ENCODE measurements around the gene CIRBP. TPM values are rescaled to one million over a fixed set of nuclear protein-coding genes. Genes with fewer than 3 reads are reported as not detected.

The CIRBP gene
- total and polyA plus RNA-seq, 2 donors, result 229 to 693 TPM

GRCh38 chr19:1289686-1290025, 20.5 kb downstream of the CIRBP start:
- peaks cover 0 to 7% of the 10 kb centered on the region in 2 donors for H3K9me3 ChIP-seq (ENCODE audit: control insufficient read depth in 2 of 2, insufficient read depth in 1 of 2, low read length in 1 of 2)
- H3K27me3 ChIP-seq (ENCODE audit: control insufficient read depth in 2 of 2, insufficient read depth in 1 of 2, low read length in 1 of 2), result peaks cover 60 to 93% of the 10 kb centered on the region in 2 donors
- no peak overlapping the region for H3K4me3 ChIP-seq (ENCODE audit: low read length in 2 of 2)
- no peak for DNase-seq (ENCODE audit: low read depth in 6 of 9, low spot score in 9 of 9)
- H3K4me1 ChIP-seq (ENCODE audit: control insufficient read depth in 2 of 2, insufficient read depth in 2 of 2, low read length in 2 of 2), result no peaks in the 10 kb centered on the region
- 88% methylated on average over 19 of the region's 19 CpGs for WGBS
- H3K36me3 ChIP-seq (ENCODE audit: control insufficient read depth in 2 of 2, insufficient read depth in 2 of 2, low read length in 1 of 2), result no peaks in the 10 kb centered on the region
- H3K27ac ChIP-seq (ENCODE audit: low read depth in 1 of 2, low read length in 1 of 2), result no peak overlapping the region

- Histone ChIP-seq H3K4me1 (ENCODE audit: control insufficient read depth in 2 of 2, insufficient read depth in 2 of 2, low read length in 2 of 2) (no peaks in the 10 kb centered on the region), H3K4me3 (ENCODE audit: low read length in 2 of 2) (no peak overlapping the region), H3K36me3 (ENCODE audit: control insufficient read depth in 2 of 2, insufficient read depth in 2 of 2, low read length in 1 of 2) (no peaks in the 10 kb centered on the region), H3K27ac (ENCODE audit: low read depth in 1 of 2, low read length in 1 of 2) (no peak overlapping the region), H3K27me3 (ENCODE audit: control insufficient read depth in 2 of 2, insufficient read depth in 1 of 2, low read length in 1 of 2) (peaks cover 57 to 93% of the 10 kb centered on the region in 2 donors), H3K9me3 (ENCODE audit: control insufficient read depth in 2 of 2, insufficient read depth in 1 of 2, low read length in 1 of 2) (peaks cover 0 to 4% of the 10 kb centered on the region in 2 donors)
- WGBS, result 94% methylated on average over 24 of the region's 24 CpGs
- DNase-seq (ENCODE audit: low read depth in 6 of 9, low spot score in 9 of 9), result no peak
Observed at GRCh38 chr19:1290196-1290702, 21.1 kb downstream of the CIRBP start.

DNA sequence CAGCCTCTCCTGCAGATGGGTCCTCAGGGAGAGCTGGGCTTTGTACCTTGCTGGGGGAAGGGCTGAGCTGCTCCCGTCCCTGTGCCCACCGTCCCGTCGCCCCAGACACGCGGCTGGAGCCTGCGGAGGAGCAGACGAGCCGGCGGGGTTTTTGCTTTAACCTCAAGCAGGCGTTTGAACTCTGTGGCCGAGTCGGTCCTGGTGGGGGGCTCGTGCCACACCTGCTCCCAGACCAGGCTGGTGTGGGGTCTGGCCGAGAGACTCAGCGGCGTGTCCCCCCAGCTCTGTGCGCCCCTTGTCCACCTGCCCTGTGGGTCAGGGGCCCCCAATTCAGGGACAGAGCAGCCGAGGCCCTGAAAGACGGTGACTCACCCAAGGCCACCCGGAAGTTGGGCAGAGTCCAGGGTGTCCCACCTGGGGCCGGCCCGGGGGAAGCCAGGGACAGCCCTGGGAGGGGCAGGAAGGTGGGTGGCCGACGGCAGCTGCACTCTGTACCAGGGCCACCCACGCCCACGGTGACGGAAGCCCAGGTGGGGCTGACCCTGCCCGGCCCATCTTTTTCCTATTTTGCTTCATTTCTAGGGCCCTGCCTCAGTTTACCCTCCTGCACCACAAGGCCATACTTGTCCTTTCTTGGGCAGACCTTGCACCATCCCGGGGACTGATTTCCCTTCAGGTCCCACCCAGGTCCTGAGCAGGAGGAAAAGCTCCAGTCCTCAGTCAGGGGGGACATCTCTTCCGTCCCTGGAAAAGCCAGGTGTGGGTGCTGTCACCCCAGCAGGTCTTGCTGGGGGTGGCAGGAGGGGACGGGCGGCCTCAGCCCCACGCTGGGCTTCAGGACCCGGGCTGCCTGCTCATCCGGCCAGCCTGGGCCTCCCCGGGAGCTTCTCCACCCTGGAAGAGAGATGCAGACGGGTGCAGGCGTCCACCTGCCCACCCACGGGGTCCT, 21.8 kb downstream of the CIRBP start:
- DNase-seq (ENCODE audit: low read depth in 6 of 9, low spot score in 9 of 9), result no peak
- Histone ChIP-seq H3K4me3 (ENCODE audit: low read length in 2 of 2) (no peak overlapping the region), H3K4me1 (ENCODE audit: control insufficient read depth in 2 of 2, insufficient read depth in 2 of 2, low read length in 2 of 2) (no peaks in the 10 kb centered on the region), H3K36me3 (ENCODE audit: control insufficient read depth in 2 of 2, insufficient read depth in 2 of 2, low read length in 1 of 2) (no peaks in the 10 kb centered on the region), H3K9me3 (ENCODE audit: control insufficient read depth in 2 of 2, insufficient read depth in 1 of 2, low read length in 1 of 2) (peaks cover 0 to 3% of the 10 kb centered on the region in 2 donors), H3K27me3 (ENCODE audit: control insufficient read depth in 2 of 2, insufficient read depth in 1 of 2, low read length in 1 of 2) (peaks cover 51 to 96% of the 10 kb centered on the region in 2 donors), H3K27ac (ENCODE audit: low read depth in 1 of 2, low read length in 1 of 2) (no peak overlapping the region)
- 84% methylated on average over 40 of the region's 40 CpGs for WGBS

- Histone ChIP-seq H3K4me1 (ENCODE audit: control insufficient read depth in 2 of 2, insufficient read depth in 2 of 2, low read length in 2 of 2) (no peaks in the 10 kb centered on the region), H3K27me3 (ENCODE audit: control insufficient read depth in 2 of 2, insufficient read depth in 1 of 2, low read length in 1 of 2) (peaks cover 44 to 99% of the 10 kb centered on the region in 2 donors), H3K27ac (ENCODE audit: low read depth in 1 of 2, low read length in 1 of 2) (no peak overlapping the region), H3K9me3 (ENCODE audit: control insufficient read depth in 2 of 2, insufficient read depth in 1 of 2, low read length in 1 of 2) (no peaks in the 10 kb centered on the region), H3K36me3 (ENCODE audit: control insufficient read depth in 2 of 2, insufficient read depth in 2 of 2, low read length in 1 of 2) (no peaks in the 10 kb centered on the region), H3K4me3 (ENCODE audit: low read length in 2 of 2) (no peak overlapping the region)
- DNase-seq (ENCODE audit: low read depth in 6 of 9, low spot score in 9 of 9), result no peak
- 78% methylated on average over 25 of the region's 25 CpGs for WGBS
Observed at GRCh38 chr19:1291761-1292418, 22.8 kb downstream of the CIRBP start.

DNA sequence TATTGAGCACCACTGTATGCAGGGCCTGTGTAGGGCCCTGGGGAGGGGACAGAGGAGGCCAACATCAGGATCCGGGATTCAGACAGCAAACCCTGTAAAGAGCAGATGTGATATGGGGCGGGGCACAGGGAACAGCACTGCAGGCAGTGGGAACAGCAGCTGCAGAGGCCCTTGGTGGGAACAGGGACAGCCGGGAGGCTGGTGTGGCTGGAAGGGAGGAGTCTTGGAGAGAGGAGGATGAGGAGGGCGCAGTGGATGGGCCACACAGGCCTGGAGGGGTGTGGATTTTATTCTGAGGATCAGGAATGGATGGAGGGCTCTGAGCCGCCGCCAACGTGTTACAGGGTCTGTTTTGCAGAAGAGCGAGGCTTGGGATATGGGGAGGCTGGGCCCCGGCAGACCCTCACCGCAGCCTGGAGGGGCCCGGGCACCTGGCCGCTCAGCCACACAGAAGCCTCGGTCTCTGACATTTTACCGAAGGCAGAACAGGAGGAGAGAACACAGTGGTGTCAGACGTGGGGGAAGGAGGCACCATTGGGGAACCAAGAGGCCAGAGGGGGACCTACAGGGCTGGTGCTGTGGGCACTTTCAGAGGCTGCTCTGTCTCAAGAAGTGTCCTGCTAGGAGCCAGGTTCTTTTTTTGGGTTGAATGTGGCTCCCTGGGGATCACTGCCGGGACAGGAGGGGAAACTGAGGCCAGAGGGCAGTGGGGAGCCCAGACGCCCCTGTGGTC, 23.5 kb downstream of the CIRBP start:
- no peak overlapping the region for H3K4me3 ChIP-seq (ENCODE audit: low read length in 2 of 2)
- WGBS, result 89% methylated on average over 17 of the region's 17 CpGs
- H3K27ac ChIP-seq (ENCODE audit: low read depth in 1 of 2, low read length in 1 of 2), result no peak overlapping the region
- peaks cover 37 to 97% of the 10 kb centered on the region in 2 donors for H3K27me3 ChIP-seq (ENCODE audit: control insufficient read depth in 2 of 2, insufficient read depth in 1 of 2, low read length in 1 of 2)
- no peaks in the 10 kb centered on the region for H3K9me3 ChIP-seq (ENCODE audit: control insufficient read depth in 2 of 2, insufficient read depth in 1 of 2, low read length in 1 of 2)
- H3K36me3 ChIP-seq (ENCODE audit: control insufficient read depth in 2 of 2, insufficient read depth in 2 of 2, low read length in 1 of 2), result no peaks in the 10 kb centered on the region
- DNase-seq (ENCODE audit: low read depth in 6 of 9, low spot score in 9 of 9), result no peak
- H3K4me1 ChIP-seq (ENCODE audit: control insufficient read depth in 2 of 2, insufficient read depth in 2 of 2, low read length in 2 of 2), result no peaks in the 10 kb centered on the region

DNA sequence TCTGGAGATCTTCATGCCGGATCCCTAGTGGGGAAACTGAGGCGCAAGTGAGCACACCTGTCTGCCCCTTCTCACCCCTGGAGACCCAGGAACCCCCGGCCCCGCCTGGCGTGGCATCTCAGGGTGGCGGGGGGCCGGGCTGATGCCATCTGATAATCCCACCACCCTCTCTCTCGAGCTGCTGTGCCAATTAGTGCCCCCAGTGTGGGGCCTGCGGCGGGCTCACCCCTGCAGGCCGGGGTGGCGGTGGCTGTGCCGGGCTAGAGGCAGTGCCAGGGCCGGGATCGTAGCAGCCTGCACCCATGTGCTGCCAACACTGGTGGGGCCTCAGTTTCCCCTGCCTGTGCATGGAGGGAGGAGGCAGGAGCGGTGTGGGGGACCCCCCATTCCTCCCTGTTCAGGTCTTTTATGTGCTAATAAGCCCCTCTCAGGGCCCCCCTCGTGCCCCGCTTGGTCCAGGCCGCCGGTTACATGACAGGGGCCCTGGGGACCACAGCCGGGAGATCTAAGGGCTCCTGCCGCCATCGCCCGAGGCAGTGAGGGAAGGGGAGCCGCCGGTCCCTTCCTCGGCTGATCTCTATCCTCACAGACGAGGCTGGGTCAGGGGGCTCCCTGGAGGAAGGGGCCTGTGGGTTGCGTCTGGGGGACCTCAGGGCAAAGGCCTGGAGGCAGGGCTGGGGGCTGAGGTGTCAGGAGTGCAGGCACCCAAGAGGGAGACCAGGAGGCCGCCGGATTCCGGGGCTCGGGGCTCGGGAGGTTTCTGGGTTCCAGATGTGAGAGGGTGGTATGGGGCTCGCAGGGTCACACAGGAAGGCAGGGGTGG, 24.9 kb downstream of the CIRBP start:
- no peaks in the 10 kb centered on the region for H3K4me1 ChIP-seq (ENCODE audit: control insufficient read depth in 2 of 2, insufficient read depth in 2 of 2, low read length in 2 of 2)
- no peak for DNase-seq (ENCODE audit: low read depth in 6 of 9, low spot score in 9 of 9)
- H3K27me3 ChIP-seq (ENCODE audit: control insufficient read depth in 2 of 2, insufficient read depth in 1 of 2, low read length in 1 of 2), result peaks cover 24 to 91% of the 10 kb centered on the region in 2 donors
- WGBS, result 81% methylated on average over 35 of the region's 35 CpGs
- H3K36me3 ChIP-seq (ENCODE audit: control insufficient read depth in 2 of 2, insufficient read depth in 2 of 2, low read length in 1 of 2), result no peaks in the 10 kb centered on the region
- H3K27ac ChIP-seq (ENCODE audit: low read depth in 1 of 2, low read length in 1 of 2), result no peak overlapping the region
- H3K9me3 ChIP-seq (ENCODE audit: control insufficient read depth in 2 of 2, insufficient read depth in 1 of 2, low read length in 1 of 2), result no peaks in the 10 kb centered on the region
- no peak overlapping the region for H3K4me3 ChIP-seq (ENCODE audit: low read length in 2 of 2)

DNA sequence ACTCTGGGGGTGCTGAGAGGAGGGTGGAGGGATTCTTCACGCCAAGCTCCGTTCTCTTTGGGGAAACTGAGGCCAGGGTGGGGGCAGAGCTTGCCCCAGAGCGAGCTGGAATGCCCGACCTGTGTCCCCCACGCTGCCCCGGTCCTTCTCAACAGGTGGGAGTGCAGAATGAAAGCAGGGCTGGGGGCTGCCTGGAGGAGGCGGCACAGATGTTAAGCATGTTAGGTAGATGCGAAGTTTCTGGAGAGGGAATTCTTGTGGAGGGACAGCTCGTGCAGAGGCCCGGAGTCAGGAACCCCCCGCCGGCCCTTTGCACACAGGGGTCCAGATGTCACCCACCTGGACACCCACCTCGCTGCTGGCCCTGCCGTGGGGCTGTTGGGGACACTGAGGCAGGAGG, 25.6 kb downstream of the CIRBP start:
- 73% methylated on average over 14 of the region's 14 CpGs for WGBS
- no peak for DNase-seq (ENCODE audit: low read depth in 6 of 9, low spot score in 9 of 9)

GRCh38 chr19:1295169-1296012, 26.3 kb downstream of the CIRBP start:
- no peak overlapping the region for H3K4me3 ChIP-seq (ENCODE audit: low read length in 2 of 2)
- no peaks in the 10 kb centered on the region for H3K4me1 ChIP-seq (ENCODE audit: control insufficient read depth in 2 of 2, insufficient read depth in 2 of 2, low read length in 2 of 2)
- peaks cover 20 to 81% of the 10 kb centered on the region in 2 donors for H3K27me3 ChIP-seq (ENCODE audit: control insufficient read depth in 2 of 2, insufficient read depth in 1 of 2, low read length in 1 of 2)
- no peak for DNase-seq (ENCODE audit: low read depth in 6 of 9, low spot score in 9 of 9)
- H3K36me3 ChIP-seq (ENCODE audit: control insufficient read depth in 2 of 2, insufficient read depth in 2 of 2, low read length in 1 of 2), result no peaks in the 10 kb centered on the region
- no peaks in the 10 kb centered on the region for H3K9me3 ChIP-seq (ENCODE audit: control insufficient read depth in 2 of 2, insufficient read depth in 1 of 2, low read length in 1 of 2)
- H3K27ac ChIP-seq (ENCODE audit: low read depth in 1 of 2, low read length in 1 of 2), result no peak overlapping the region
- 21% methylated on average over 82 of the region's 82 CpGs for WGBS

More for the DNA sequence above, 25.6 kb downstream of the CIRBP start:
- Histone ChIP-seq H3K27me3 (ENCODE audit: control insufficient read depth in 2 of 2, insufficient read depth in 1 of 2, low read length in 1 of 2) (peaks cover 20 to 86% of the 10 kb centered on the region in 2 donors), H3K27ac (ENCODE audit: low read depth in 1 of 2, low read length in 1 of 2) (no peak overlapping the region), H3K9me3 (ENCODE audit: control insufficient read depth in 2 of 2, insufficient read depth in 1 of 2, low read length in 1 of 2) (no peaks in the 10 kb centered on the region), H3K4me1 (ENCODE audit: control insufficient read depth in 2 of 2, insufficient read depth in 2 of 2, low read length in 2 of 2) (no peaks in the 10 kb centered on the region), H3K36me3 (ENCODE audit: control insufficient read depth in 2 of 2, insufficient read depth in 2 of 2, low read length in 1 of 2) (no peaks in the 10 kb centered on the region), H3K4me3 (ENCODE audit: low read length in 2 of 2) (no peak overlapping the region)

Data from thymus (tissue), 11 donors.